OCI-LY3 (cell line): Measurements from ENCODE around the gene GOLGA6A.

Source experiments
- CTCF ChIP-seq: fragments of 200-600, 300-600 bp; sonication (generic); IDR thresholded peaks from 2 replicates; pipeline ENCODE4 v1.5.1; 2014; ENCODE audit warnings: antibody characterized with exemption, low read length, low read depth
- EZH2phosphoT487 ChIP-seq: fragments of 200-600 bp; shearing (Covaris generic); IDR thresholded peaks from 2 replicates; pipeline ENCODE4 v1.6.1; 2018; ENCODE audit warnings: antibody characterized with exemption, mixed run types, low read depth

DNA sequence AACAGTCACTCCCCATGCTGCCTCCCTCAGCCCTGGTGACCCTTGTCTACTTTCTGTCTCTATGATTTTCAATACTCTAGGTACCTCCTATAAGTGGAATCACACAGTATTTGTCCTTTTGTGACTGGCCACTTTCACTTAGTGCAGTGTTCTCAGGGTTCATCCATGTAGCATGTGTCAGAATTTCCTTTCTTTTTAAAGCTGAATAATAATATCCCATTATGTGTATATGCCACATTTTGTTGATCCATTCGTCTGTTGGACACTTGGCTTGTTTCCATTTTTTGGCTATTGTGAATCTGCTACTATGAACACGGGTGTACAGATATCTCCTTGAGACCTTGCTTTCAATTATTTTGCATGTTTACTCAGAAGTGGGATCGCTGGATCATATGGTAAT is 53.7 kb downstream of the GOLGA6A start:
- no peak for TF ChIP-seq CTCF
- no peak for TF ChIP-seq EZH2phosphoT487
